ENCODE data around the gene ULBP2. TPM values are rescaled to one million over a fixed set of nuclear protein-coding genes. Genes with fewer than 3 reads are reported as not detected.

Gene ULBP2
- total RNA-seq, 1 experiment from 2014 or later, result not detected

DNA sequence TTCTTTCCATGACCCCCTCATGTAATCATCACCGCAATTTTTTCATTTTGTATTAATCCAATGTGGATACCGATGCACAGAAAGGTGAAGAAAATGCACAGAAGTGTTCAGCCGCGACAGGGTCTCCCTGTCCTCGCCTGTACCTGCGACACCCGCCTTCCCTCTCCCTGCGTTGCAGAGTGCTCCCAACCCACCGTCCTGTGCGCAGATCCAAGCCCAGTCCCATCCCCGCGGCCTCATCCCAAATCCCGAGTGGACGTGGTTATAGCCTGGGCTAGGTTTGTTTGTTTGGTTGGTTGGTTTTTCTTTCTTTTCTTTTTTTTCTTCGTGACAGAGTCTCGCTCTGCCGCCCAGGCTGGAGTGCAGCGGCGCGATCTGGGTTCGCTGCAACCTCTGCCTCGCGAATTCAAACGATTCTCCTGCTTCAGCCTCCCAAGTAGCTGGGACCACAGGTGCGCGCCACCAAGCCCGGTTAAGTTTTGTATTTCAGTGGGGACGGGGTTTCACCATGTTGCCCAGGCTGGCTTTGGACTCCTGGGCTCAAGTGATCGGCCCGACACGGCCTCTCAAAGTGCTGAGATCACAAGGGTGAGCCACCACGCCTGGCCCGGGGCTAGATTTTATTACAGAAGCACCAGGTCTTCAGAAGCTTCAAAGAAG lies 18.4 kb upstream of the ULBP2 start:
- Histone ChIP-seq H2AK5ac (ENCODE audit: insufficient read length, low read length) (no peak overlapping the region), H3K4me2 (ENCODE audit: insufficient read depth, insufficient read length, low read length) (peak overlapping the region; percentile 78), H3K27ac (ENCODE audit: insufficient read length, low read depth, low read length) (no peak overlapping the region), H2BK15ac (ENCODE audit: low read depth, low read length) (no peak overlapping the region), H3K79me2 (ENCODE audit: insufficient read depth, low read length) (no peaks in the 10 kb centered on the region), H4K8ac (replicated peaks; ENCODE audit: insufficient read length, low read depth, low read length) (no peak overlapping the region), H2BK12ac (ENCODE audit: insufficient read length, low read depth, low read length) (no peak overlapping the region), H2BK120ac (ENCODE audit: low read depth, low read length, poor library complexity, severe bottlenecking) (no peak overlapping the region), H2AFZ (ENCODE audit: low read length) (no peak overlapping the region), H3K4me1 (ENCODE audit: insufficient read depth, low read length) (no peaks in the 10 kb centered on the region), H3K56ac (ENCODE audit: insufficient read length, low read depth, low read length) (no peak overlapping the region), H4K20me1 (ENCODE audit: control insufficient read depth, insufficient read depth, insufficient read length) (no peaks in the 10 kb centered on the region), H3T11ph (ENCODE audit: low read length) (no peak overlapping the region), H3K18ac (ENCODE audit: insufficient read length, low read depth, low read length) (no peak overlapping the region), H3K14ac (ENCODE audit: insufficient read depth, low read length) (no peak overlapping the region), H3K79me1 (ENCODE audit: insufficient read depth, low read depth, low read length, poor library complexity, severe bottlenecking) (no peaks in the 10 kb centered on the region), H3K27me3 (ENCODE audit: insufficient read depth, low read length) (peaks cover 47% of the 10 kb centered on the region), H3K9me3 (ENCODE audit: control insufficient read depth, low read depth, low read length) (no peaks in the 10 kb centered on the region), H4K5ac (ENCODE audit: insufficient read length, low read depth, low read length) (no peak overlapping the region), H3K23ac (ENCODE audit: insufficient read length, low read depth, low read length) (no peak overlapping the region), H4K91ac (ENCODE audit: insufficient read length, low read depth, low read length) (no peak overlapping the region), H3K9ac (ENCODE audit: extremely low read depth, insufficient read length, low read length) (no peak overlapping the region), H3K23me2 (ENCODE audit: insufficient read length, low read depth, low read length, poor library complexity, severe bottlenecking) (peaks cover 19% of the 10 kb centered on the region), H2BK5ac (ENCODE audit: insufficient read length, low read length) (no peak overlapping the region), H3K4ac (ENCODE audit: low read depth, low read length) (no peak overlapping the region), H2BK20ac (ENCODE audit: low read depth, low read length, poor library complexity, severe bottlenecking) (no peak overlapping the region)
- Mint-ChIP-seq H3K27ac (no peak overlapping the region), H3K27me3 (ENCODE audit: low read depth) (peaks cover 95% of the 10 kb centered on the region), H3K36me3 (ENCODE audit: insufficient read depth in 1 of 3, low read depth in 3 of 3) (no peaks in the 10 kb centered on the region; a peak in 1 of 7 replicates), H3K4me3 (peak overlapping the region; percentile 69 to 87), H3K9me3 (peaks cover 4 to 6% of the 10 kb centered on the region in 2 experiments; a peak in 4 of 5 replicates), H3K4me1 (peaks cover 12 to 19% of the 10 kb centered on the region in 2 experiments)
- DNase-seq, result no peak
- TF ChIP-seq, protein P1, sequence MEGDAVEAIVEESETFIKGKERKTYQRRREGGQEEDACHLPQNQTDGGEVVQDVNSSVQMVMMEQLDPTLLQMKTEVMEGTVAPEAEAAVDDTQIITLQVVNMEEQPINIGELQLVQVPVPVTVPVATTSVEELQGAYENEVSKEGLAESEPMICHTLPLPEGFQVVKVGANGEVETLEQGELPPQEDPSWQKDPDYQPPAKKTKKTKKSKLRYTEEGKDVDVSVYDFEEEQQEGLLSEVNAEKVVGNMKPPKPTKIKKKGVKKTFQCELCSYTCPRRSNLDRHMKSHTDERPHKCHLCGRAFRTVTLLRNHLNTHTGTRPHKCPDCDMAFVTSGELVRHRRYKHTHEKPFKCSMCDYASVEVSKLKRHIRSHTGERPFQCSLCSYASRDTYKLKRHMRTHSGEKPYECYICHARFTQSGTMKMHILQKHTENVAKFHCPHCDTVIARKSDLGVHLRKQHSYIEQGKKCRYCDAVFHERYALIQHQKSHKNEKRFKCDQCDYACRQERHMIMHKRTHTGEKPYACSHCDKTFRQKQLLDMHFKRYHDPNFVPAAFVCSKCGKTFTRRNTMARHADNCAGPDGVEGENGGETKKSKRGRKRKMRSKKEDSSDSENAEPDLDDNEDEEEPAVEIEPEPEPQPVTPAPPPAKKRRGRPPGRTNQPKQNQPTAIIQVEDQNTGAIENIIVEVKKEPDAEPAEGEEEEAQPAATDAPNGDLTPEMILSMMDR (conservative IDR thresholded peaks at IDR 0.05), result no peak
- WGBS (ENCODE audit: extremely low coverage, insufficient read length, low lambda C conversion rate), result no CpG with 5 or more reads among the region's 33 CpGs

All from H9 (cell line).